Neural progenitor cell (in vitro differentiated cells): ENCODE results near the gene TBX10.
"Not testable (repeated sequence)": the region's sequence is repeated elsewhere in the genome, so short reads cannot be mapped to it uniquely, and the experiment has no call there.

Experiments
- CTCF ChIP-seq: fragments of 200-600 bp; sonication (generic); IDR thresholded peaks from 2 replicates; pipeline ENCODE4 v1.5.1; 2017; ENCODE audit warnings: antibody characterized with exemption, mild to moderate bottlenecking
- EZH2 ChIP-seq: fragments of 200-600 bp; sonication (generic); IDR thresholded peaks from 2 replicates; pipeline ENCODE4 v1.6.1; 2017; ENCODE audit warnings: antibody characterized with exemption, mild to moderate bottlenecking, moderate library complexity
- EZH2phosphoT487 ChIP-seq: fragments of 200-600 bp; sonication (generic); IDR thresholded peaks from 2 replicates; pipeline ENCODE4 v1.6.1; 2017; ENCODE audit warnings: antibody characterized with exemption

DNA sequence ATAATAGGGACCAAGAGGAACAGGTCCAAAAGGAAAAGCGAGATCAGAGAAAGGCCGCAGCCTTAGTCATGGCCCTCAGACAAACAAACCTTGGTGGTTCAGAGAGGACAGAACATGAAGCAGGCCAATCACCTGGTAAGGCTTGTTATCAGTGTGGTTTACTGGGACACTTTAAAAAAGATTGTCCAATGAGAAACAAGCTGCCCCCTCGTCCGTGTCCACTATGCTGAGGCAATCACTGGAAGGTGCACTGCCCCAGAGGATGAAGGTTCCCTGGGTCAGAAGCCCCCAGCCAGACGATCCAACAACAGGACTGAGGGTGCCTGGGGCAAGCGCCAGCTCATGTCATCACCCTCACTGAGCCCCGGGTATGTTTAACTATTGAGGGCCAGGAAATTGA is 16.7 kb downstream of the TBX10 start:
- TF ChIP-seq CTCF, EZH2, EZH2phosphoT487: not testable (repeated sequence)
